Bronchial epithelial cell (primary cell): ENCODE measurements around the gene PTPN3. TPM values are rescaled to one million over a fixed set of nuclear protein-coding genes. Genes with fewer than 3 reads are reported as not detected.

Experiments used
- DNase-seq: peaks from one replicate; pipeline ENCODE4 v3.0.0-alpha.2; 2010; ENCODE audit warnings: low read depth
- FAIRE-seq: peaks from 2 replicates; lab custom pipeline; 2011; peaks lifted over from hg19 to GRCh38; lab: Jason Lieb, UNC
- H3K27me3 ChIP-seq: 2 replicates; pipeline ENCODE4 v1.5.1; 2011; ENCODE audit warnings: low read length; ENCODE audit not compliant: control insufficient read depth, insufficient read depth
- H3K36me3 ChIP-seq: 2 replicates; pipeline ENCODE4 v1.5.1; 2011; ENCODE audit warnings: low read length; ENCODE audit not compliant: control insufficient read depth, insufficient read depth
- H3K4me3 ChIP-seq: 2 replicates; pipeline ENCODE4 v1.5.1; 2011; ENCODE audit warnings: mild to moderate bottlenecking, low read depth, low read length, control low read depth
- total RNA-seq: library from RNA; depleted of rRNA; stranded (reverse); fragments of >200 nt; gene quantifications from 2 replicates; pipeline ENCODE4 v1.2.1, GENCODE V29; 2014
- TF ChIP-seq, protein P1 (sequence below): IDR thresholded peaks from 2 replicates; pipeline ENCODE4 v1.5.1; 2011; ENCODE audit warnings: mild to moderate bottlenecking, moderate library complexity, low read length, control low read depth, inconsistent platforms; ENCODE audit not compliant: insufficient read depth, severe bottlenecking

PTPN3 gene
- total RNA-seq, 1 donor from 2014 or later: 14.2 TPM

DNA sequence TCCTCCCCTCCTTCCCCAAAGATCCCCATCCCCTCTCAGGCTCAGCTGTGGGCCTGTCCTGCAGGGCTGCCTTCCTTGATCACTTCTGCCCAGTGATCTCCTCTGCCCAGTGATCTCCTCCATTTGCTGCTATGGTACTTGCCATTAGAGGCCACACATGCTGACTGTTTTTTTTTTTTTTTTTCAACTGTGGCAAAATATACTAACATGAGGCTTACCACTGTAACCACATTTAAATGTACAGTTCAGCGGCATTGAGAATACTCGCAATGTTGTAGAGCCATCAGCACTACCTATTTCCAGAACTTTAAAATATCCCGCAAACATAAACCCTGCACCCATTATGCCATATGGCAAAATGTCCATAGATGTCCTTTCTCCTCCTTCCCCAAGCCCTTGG is 115.5 kb downstream of the PTPN3 start:
- Histone ChIP-seq H3K36me3 (peaks cover 37% of the 10 kb centered on the region), H3K27me3 (no peaks in the 10 kb centered on the region), H3K4me3 (no peak overlapping the region)
- FAIRE-seq: no peak
- no peak for DNase-seq
- TF ChIP-seq, protein P1, sequence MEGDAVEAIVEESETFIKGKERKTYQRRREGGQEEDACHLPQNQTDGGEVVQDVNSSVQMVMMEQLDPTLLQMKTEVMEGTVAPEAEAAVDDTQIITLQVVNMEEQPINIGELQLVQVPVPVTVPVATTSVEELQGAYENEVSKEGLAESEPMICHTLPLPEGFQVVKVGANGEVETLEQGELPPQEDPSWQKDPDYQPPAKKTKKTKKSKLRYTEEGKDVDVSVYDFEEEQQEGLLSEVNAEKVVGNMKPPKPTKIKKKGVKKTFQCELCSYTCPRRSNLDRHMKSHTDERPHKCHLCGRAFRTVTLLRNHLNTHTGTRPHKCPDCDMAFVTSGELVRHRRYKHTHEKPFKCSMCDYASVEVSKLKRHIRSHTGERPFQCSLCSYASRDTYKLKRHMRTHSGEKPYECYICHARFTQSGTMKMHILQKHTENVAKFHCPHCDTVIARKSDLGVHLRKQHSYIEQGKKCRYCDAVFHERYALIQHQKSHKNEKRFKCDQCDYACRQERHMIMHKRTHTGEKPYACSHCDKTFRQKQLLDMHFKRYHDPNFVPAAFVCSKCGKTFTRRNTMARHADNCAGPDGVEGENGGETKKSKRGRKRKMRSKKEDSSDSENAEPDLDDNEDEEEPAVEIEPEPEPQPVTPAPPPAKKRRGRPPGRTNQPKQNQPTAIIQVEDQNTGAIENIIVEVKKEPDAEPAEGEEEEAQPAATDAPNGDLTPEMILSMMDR: no peak

DNA sequence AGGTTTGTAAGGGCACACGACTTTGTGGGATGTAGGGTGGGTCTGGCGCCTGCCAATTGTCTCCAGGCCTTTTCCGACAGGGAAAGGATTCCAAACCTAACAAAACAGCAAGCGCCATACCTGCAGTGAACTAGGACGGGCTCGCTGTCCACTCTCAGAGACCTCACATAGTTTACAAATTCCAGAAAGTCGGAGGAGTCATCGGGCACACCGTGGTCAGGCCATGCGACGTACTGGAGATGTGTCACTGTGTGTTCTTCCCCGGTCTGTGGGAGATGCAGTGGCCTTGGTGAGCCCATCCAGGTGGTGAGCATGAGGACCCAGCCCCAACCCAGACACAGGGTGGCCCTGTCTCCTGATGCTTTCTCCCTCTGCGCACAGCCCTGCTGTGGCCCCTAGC is 115.9 kb downstream of the PTPN3 start:
- FAIRE-seq (peak; percentile 80), DNase-seq (no peak)
- no peak overlapping the region for H3K4me3 ChIP-seq
- no peaks in the 10 kb centered on the region for H3K27me3 ChIP-seq
- TF ChIP-seq, protein P1: no peak
- H3K36me3 ChIP-seq: peaks cover 34% of the 10 kb centered on the region

DNA sequence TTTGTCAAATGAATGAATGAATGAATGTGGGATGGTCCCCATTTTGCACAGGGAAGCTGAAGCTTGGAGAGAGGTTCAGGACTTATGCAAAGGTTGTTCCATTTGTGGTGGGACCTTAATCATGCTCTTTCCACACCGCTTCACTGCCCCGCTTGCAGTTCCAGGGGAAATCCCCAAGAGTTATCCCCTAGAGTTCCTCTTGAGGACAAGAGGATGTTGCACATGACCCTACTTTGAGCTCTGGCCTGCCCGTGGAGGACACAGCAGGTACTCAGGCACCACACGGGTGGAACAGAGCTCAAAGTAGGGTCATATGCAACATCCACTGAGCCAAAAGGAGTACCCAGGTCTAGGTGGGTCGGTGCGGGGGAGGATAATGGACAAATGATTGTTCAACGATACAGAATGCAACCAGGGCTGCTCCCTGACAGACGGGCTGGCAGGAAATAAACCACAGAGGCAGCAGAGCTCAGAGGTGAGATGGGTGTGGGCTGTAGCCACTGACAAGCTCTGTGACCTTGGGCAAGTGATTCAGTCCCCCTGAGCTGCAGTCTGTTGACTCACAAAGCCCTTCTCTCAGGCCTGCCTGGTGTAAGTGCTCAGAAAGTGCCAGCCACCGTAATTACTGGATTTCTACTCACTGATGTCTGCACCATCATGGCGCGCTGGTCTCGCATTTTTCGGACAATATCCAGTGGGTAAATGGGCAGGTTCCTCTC is 116.9 kb downstream of the PTPN3 start:
- no peak overlapping the region for H3K4me3 ChIP-seq
- H3K27me3 ChIP-seq: no peaks in the 10 kb centered on the region
- peak; percentile 42 for DNase-seq
- H3K36me3 ChIP-seq: peaks cover 27% of the 10 kb centered on the region
- TF ChIP-seq, protein P1: no peak
- no peak for FAIRE-seq

DNA sequence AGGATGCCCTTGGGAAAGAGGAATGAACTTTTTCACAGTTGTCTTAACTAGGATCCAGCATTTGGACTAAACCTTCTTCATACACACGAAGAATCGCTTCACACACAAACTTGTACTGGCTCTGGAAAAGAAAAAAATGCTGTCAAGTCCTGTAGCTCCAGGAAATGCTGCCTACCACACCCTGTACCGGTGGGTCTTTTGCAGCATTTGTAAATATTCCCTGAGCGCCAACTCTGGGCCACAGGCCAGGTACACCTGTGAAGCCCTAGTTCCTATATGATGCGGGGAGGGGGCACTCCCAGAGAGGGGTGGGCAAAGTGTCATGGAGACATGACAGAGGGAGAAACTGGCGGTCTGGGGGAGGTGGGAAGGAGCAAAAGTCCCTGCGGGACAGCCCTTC is 118.6 kb downstream of the PTPN3 start:
- TF ChIP-seq, protein P1: no peak
- DNase-seq (no peak), FAIRE-seq (no peak)
- no peak overlapping the region for H3K4me3 ChIP-seq
- H3K36me3 ChIP-seq: peaks cover 20% of the 10 kb centered on the region
- H3K27me3 ChIP-seq: no peaks in the 10 kb centered on the region

DNA sequence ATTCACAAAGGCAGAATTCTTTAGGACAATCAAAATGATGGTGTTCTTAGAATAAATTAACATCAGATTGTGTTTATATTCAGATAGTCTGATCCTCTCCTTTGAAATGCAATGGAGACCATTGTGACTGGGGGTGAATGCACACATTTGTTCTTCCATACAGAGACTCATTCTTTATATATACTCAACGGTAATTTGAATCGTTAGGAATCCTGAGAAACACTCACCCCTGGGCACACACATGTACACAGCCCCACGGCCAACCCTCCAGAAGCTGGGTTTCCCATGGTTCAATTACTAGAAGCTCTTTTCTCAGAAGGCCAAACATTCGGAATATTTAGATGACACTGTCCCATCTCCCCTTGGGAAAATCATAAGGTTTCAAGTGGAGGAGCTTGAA is 119.8 kb downstream of the PTPN3 start:
- Histone ChIP-seq H3K27me3 (no peaks in the 10 kb centered on the region), H3K36me3 (peaks cover 13% of the 10 kb centered on the region), H3K4me3 (no peak overlapping the region)
- TF ChIP-seq, protein P1: no peak
- FAIRE-seq (no peak), DNase-seq (no peak)

DNA sequence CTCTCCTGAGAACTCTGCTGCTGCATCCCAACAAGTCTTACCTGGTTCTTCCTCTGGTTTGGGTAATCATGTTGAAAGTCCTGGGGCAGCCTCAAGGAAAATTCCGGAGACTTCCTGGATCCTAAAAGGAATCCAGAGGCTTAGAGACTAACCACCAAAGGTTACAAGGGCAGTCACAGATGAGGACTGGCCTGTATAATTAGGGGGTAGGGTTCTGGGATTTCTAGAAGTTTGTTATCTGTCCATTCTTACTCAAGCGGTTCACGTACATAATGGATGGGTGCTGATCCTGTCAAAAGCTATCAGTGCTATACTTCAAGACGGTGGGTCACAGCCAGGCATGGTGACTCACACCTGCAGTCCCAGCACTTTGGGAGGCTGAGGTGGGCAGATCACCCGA is 125.9 kb downstream of the PTPN3 start:
- Histone ChIP-seq H3K36me3 (no peaks in the 10 kb centered on the region), H3K4me3 (no peak overlapping the region), H3K27me3 (no peaks in the 10 kb centered on the region)
- no peak for DNase-seq
- FAIRE-seq: no peak
- TF ChIP-seq, protein P1: no peak
